GM21528 (cell line): ENCODE measurements around the gene TUBA3C.
"Not testable (repeated sequence)": the region's sequence is repeated elsewhere in the genome, so short reads cannot be mapped to it uniquely, and the experiment has no call there.

Source experiments
- ATAC-seq: cut with Tn5 transposase; IDR thresholded peaks from one replicate; pipeline ENCODE4 v1.9.1; 2021; ENCODE audit warnings: mild to moderate bottlenecking, moderate library complexity; ENCODE audit not compliant: unreplicated experiment, low FRiP score

The TUBA3C gene

GRCh38 chr13:19181621-19182485, at the start of gene TUBA3C:
Gene TUBA3C, minus strand, starts transcription at chr13:19181824. Its CDS starts 77 bp downstream, at chr13:19181747.
- ATAC-seq: no peak

GRCh38 chr13:19207413-19207812, 25.8 kb upstream of the TUBA3C start:
- ATAC-seq: not testable (repeated sequence)

- ATAC-seq: not testable (repeated sequence)
Observed at GRCh38 chr13:19192622-19193021, 11.0 kb upstream of the TUBA3C start.

GRCh38 chr13:19189911-19190310, 8.3 kb upstream of the TUBA3C start:
- ATAC-seq: not testable (repeated sequence)

GRCh38 chr13:19189368-19189767, 7.7 kb upstream of the TUBA3C start:
- not testable (repeated sequence) for ATAC-seq

GRCh38 chr13:19185865-19186645, 4.4 kb upstream of the TUBA3C start:
- ATAC-seq: no peak

GRCh38 chr13:19185086-19185864, 3.7 kb upstream of the TUBA3C start:
- no peak for ATAC-seq

GRCh38 chr13:19184176-19184575, 2.6 kb upstream of the TUBA3C start:
- no peak for ATAC-seq

GRCh38 chr13:19183676-19184075, 2.1 kb upstream of the TUBA3C start:
- ATAC-seq: no peak

GRCh38 chr13:19182536-19182935, 912 bp upstream of the TUBA3C start:
- ATAC-seq: no peak

- no peak for ATAC-seq
Observed at GRCh38 chr13:19181021-19181620, 503 bp downstream of the TUBA3C start.

GRCh38 chr13:19179916-19180315, 1.7 kb downstream of the TUBA3C start:
- no peak for ATAC-seq

GRCh38 chr13:19178901-19179593, 2.6 kb downstream of the TUBA3C start:
- ATAC-seq: no peak

- ATAC-seq: not testable (repeated sequence)
Observed at GRCh38 chr13:19176981-19177776, 4.4 kb downstream of the TUBA3C start.

- ATAC-seq: no peak
Observed at GRCh38 chr13:19173752-19174151, 7.9 kb downstream of the TUBA3C start.

GRCh38 chr13:19172647-19173030, 9.0 kb downstream of the TUBA3C start:
- ATAC-seq: no peak

GRCh38 chr13:19172007-19172646, 9.5 kb downstream of the TUBA3C start:
- no peak for ATAC-seq

- ATAC-seq: no peak
Observed at GRCh38 chr13:19171563-19171962, 10.1 kb downstream of the TUBA3C start.
